Activated T-cell treated with anti-CD3 and anti-CD28 coated beads, Interleukin-2, amount 50 U/mL, for 1 hour (primary cell): Measurements from ENCODE around the gene AP5M1.
A peak's percentile ranks its signal among the peaks of the same experiment; 100 is the strongest.
"Not testable (repeated sequence)": the region's sequence is repeated elsewhere in the genome, so short reads cannot be mapped to it uniquely, and the experiment has no call there.

ENCODE experiments used
- DNase-seq: peaks from one replicate; pipeline ENCODE4 v3.0.0-alpha.2; 2020

Gene AP5M1, protein sequence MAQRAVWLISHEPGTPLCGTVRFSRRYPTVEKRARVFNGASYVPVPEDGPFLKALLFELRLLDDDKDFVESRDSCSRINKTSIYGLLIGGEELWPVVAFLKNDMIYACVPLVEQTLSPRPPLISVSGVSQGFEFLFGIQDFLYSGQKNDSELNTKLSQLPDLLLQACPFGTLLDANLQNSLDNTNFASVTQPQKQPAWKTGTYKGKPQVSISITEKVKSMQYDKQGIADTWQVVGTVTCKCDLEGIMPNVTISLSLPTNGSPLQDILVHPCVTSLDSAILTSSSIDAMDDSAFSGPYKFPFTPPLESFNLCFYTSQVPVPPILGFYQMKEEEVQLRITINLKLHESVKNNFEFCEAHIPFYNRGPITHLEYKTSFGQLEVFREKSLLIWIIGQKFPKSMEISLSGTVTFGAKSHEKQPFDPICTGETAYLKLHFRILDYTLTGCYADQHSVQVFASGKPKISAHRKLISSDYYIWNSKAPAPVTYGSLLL

DNA sequence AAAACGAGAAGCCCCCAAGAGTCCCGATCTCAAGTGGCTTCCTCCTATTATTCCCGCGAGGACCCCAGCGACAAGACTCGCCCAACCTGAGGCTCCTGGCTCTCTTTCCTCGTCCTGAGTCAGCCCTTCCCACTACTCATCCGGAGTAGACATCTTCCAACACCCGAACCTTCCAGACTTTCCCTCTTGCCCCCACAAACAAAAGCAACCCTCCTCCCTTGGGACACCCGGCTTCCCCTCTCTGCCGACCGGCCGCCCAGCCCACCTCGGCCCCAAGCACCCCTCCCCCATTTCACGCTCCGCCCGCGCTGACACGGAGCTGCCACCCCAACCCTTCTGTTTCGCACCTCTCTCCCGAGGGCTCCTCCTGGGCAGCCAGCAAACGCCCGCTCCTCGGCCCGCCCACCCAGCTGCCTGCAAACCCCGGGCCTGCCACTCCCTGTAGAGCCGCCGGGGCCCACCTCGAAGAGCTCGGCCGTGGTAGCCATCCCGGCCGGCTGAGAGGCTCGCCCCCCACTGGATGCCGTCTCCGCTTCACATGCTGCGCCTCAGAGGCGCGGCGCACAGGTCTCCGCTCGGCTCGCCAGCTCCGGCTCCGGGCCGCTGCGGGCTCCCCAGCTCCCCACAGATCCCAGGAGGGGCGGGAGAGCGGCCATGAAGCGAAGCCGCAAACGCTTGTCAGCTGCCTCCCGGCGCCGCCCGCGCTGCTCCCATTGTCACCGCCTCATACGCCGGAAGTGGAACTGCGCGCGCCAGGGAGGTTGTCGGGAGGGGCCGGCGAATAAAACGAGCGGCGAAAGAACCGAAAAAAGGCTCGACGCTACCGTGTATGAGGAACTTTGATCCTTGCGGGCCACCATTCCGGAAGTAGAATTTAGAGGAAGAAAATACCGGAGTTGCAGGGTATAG is at the start of gene AP5M1, which contains the start of gene EXOC5:
Gene AP5M1, plus strand, starts transcription at position 811 of the 909 bp plus-strand sequence. CDS start 344 bp downstream, outside the sequence.
Gene EXOC5, minus strand, starts transcription at position 745 of the 909 bp plus-strand sequence. Its CDS starts 257 bp downstream, at position 488.
- peak; percentile 90 for DNase-seq

DNA sequence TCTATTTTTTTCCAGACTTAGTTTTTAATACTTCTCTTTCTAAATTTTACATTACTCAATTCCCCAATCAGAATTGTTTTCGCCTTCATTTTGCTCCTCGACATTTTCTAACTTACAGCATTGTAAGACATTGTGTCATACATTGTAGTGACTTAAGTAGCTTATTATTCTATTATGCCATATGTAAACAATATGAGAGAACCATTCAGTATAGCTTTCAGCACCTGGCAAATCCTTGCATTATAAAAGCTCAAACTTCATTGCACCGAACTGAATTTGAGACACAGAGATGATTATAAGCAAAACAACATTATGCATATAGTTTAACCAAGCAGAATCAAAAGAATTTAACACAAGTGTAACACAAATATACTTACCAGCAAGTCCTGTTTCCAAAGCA is 46.8 kb upstream of the AP5M1 start:
- no peak for DNase-seq

DNA sequence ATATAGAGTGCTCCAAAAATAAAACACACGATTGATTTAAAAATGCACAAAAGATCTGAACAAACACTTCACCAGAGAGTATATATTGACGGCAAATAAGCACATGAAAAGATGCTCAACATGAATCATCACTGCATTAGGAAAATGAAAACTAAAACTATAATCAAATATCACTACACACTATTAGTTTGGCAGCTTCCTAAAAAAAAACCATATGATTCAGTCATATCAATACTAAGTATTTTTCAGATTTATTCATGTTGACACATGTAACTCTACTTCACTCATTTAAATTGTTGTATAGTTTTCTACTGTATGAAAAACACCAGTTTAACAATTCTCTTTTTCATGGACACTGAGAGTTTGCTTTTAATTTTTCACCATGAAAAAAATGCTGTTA is 41.7 kb upstream of the AP5M1 start:
- no peak for DNase-seq

DNA sequence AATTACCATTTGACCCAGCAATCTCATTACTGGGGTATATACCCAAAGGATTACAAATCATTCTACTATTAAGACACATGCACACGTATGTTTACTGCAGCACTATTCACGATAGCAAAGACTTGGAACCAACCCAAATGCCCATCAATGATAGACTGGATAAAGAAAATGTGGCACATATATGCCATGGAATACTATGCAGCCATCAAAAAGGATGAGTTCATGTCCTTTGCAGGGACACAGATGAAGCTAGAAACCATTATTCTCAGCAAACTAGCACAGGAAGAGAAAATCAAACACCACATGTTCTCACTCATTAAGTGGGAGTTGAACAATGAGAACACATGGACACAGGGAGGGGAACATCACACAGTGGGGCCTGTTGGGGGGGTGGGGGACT is 40.5 kb upstream of the AP5M1 start:
- DNase-seq: not testable (repeated sequence)

DNA sequence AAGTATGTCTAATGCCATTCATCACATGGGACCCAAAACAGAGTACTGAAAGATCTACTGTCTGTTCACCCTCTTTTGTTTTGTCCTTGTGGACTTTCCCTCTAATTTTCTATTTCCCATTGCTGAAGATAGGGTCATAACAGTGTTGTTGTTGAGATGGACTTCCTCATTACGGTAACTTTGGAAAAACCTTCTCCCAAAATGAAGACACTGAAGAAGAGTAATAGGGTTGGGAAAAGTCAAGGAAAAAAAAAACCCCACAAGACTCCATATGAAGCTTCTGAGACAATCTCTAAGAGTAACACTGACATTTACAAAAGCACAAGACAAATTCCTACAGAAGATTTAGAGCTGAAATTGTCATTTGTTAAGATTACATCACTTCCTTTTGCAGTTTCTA is 36.8 kb upstream of the AP5M1 start:
- no peak for DNase-seq

DNA sequence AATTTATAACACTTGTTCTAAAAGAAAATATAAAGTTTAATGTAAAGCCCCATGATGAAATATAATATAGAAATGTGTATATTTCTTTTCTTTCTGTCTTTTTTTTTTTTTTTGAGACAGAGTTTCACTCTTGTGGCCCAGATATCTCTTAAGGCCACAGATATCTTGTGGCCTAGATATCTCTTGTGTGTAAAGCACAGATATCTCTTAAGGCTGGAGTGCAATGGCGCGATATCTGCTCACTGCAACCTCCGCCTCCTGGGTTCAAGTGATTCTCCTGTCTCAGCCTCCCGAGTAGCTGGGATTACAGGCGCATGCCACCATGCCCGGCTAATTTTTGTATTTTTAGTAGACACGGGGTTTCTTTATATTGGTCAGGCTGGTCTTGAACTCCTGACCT is 28.7 kb upstream of the AP5M1 start:
- DNase-seq: not testable (repeated sequence)

DNA sequence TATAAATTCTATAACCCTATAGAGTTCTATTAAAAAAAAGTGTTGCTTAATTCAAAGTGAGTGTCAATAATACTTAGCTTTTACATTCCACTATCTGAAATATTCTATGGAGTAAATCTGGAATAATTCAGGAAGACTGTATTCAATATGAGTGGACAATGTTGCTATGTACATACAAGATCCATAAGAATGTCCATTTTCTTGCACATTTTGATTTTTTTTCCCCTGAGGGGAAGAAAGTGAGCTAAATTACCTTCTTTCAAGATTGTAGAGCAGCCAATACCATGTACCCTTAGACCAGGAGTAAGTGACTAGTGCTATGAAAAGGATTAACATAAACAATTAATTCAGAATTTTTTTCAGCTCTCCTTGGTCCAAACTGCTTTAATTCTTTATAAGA is 25.5 kb upstream of the AP5M1 start:
- no peak for DNase-seq

DNA sequence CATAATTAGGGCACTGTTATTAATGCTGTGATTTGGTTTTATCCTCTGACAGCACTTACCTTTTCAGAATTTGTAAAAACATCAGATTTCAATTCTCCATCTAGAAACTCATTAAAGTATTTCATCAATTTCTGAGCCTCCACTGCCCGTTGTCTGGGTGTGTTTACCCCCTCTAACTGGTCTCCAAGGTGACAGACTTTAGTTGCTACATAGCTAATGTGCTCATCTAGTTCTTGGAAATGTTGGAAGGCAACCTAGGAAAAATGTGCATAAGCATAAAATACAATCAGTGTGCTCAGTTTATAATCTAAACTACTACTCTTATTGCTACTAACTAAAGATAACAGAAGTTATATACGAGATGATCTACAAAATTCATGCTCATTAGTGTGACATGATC is 24.7 kb upstream of the AP5M1 start:
- no peak for DNase-seq

DNA sequence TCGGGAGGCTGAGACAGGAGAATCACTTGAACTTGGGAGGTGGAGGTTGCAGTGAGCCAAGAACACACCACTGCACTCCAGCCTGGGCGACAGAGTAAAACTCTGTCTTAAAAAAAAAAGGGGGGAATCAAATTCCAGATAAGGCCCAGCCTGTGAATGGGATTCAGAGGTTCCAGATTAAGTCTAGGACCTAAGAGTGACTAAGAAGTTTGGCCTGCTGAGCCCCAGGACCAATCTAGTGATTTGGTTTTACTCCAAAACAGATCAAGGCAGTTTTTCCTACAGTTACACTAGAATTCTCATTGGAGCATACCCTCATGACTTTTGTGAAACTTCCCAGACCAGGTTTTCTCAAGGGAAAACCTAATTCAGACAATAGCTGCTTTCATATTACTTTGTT is 22.8 kb upstream of the AP5M1 start:
- DNase-seq: no peak

DNA sequence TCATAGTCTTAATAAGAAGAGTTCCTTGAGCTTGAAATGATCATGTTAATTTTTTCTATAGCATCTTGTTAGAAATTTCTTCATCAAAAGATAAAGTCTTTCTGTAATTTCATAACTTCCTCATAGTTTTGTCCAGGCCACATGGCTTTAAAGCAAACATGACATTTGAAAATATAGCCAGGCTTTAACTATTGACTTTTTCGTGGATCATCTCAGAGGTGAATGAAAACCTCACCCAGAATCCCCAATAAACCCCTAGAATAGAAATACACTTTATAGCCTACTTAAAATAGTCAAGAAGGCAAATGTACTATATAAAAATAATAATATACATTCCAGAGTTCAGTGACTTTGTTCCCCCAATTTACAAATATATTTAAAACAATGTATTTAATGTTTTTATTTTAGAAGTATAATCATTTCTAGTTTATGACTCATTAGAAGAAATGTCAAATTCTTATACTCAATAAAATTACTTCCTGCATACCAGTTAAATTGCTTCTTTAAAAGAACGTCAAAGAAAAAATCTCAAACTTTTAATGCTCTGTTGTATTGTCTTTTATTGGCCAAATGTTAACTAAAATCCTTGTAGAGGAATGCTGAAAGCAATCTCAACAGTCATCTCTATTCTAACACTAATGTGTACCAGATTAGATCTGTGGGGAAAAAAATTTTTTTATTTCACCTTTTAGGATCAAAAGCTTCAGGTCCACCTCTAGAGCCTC is 21.7 kb upstream of the AP5M1 start:
- DNase-seq: no peak

DNA sequence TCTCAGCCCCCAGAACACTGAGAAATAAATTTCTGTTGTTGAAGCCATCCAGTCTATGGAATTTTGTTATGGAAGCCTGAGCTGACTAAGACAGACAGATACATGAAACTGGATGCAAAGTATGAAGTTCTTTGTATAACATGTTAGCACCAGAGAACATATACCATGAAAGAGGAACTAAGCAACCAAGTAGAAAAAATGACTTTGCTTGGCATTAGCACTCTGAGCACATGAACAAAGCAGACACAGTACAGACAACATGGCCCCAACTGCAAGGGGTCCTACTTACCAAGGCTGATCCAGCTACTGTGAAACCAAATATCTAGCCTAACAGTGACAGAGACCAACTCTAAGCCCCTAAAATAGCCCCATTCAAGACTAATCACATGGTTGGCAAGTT is 13.9 kb upstream of the AP5M1 start:
- DNase-seq: no peak

DNA sequence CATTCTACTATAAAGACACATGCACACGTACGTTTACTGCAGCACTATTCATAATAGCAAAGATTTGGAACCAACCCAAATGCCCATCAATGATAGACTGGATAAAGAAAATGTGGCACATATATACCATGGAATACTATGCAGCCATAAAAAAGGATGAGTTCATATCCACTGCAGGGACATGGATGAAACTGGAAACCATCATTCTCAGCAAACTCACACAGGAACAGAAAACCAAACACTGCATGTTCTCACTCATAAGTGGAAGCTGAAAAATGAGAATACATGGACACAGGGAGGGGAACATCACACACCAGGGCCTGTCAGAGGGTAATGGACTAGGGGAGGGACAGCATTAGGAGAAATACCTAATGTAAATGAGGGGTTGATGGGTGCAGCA is 10.6 kb upstream of the AP5M1 start:
- DNase-seq: not testable (repeated sequence)

DNA sequence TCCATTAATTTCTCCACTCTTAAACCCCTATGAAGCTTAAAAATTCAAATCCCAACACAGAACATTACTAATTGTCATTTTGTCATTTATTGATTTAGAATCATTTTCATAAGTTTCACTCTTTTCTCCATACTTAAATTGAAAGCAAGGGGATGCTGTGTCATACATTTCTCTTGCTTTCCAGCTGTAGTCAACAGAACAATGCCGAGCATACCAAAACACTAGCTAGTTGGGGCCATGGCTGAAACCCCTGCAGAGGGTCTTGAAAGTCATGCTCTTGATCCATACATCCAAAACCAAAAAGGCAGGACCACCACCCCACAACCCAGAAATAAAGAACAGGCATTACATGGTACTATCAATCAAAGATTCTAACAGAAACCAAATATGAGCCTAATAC is 9.1 kb upstream of the AP5M1 start:
- DNase-seq: no peak

DNA sequence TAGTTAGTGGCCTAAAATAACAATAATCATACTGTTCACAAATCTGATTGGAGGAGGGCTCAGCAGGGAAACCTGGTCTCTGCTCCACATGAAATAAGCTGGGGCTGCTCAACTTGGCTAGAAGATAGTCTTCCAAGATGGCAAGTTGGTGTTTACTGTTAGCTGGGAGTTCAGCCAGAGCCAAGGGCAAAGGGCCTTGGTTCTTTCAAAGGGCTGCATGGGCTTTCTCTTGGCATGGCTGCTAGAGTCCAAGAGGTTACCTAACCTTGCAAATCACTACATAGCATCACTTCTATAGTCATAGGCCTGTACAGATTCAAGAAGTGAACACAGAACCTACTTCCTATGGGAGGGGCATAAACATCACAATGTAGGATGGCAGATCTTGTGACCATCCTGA is 7.2 kb upstream of the AP5M1 start:
- no peak for DNase-seq

DNA sequence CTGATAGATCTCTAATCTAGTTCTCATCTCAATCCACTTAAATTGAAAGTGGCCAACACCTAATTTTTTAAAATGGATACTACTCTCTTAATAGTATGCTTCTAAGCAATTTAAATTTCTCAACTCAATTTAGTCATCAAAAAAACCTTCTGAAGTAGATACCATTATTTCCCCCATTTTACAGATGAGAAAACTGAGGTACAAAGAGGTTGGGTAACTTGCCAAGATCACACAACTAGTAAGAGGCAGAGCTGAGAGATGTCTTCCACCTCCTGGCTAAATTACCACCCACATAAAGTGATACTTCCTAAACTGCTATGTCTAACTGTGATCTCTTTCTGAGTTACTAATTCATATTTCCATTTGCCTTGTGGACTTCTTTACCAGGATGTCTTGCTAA is 6.7 kb upstream of the AP5M1 start:
- no peak for DNase-seq

DNA sequence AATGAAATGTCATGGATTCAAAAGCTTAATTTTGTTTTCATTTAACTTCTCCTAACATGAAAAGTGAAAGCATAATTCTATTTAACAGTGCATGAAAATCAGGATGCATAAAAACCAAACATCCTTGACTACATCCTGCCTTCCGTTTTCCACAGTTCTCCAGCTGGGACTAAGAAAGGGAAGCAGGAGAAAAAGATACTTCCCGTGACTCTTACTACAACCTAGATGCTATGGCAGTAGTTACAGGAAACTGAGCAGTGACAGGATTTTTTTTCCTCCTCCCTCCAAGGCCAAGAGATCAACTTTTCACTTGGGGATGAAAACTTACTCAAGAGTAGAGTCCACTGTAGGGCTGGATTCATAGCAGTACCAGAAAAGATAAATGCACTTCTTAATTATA is 2.7 kb upstream of the AP5M1 start:
- no peak for DNase-seq

DNA sequence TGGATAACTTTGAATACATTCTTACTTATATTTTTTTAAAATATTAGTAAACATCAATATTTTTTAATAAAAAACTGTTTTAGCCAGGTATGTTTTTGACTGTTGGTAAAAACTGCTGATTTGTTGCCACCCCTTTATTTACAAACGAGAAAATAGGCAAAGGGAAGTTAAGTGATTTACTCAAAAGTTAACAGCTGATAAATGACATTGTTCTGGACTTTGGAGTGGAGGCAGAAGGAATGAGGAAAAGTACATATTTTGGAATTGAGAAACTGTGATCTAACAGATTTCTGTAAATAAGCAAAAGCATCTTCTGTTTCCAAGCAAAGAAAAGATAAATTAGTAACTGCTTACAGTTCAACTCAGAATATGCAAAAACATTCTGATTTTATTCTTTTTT is 4.5 kb downstream of the AP5M1 start:
- no peak for DNase-seq

DNA sequence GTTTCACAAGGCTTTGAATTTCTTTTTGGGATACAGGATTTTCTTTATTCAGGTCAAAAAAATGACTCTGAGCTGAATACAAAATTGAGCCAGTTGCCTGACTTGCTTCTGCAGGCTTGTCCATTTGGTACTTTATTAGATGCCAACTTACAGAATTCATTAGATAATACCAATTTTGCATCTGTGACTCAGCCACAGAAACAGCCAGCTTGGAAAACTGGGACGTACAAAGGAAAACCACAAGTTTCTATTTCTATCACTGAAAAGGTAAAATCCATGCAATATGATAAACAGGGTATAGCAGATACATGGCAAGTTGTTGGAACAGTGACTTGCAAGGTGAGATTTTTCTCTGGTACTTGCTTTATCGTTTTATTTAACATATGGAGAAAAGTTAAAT is 5.8 kb downstream of the AP5M1 start:
- no peak for DNase-seq

DNA sequence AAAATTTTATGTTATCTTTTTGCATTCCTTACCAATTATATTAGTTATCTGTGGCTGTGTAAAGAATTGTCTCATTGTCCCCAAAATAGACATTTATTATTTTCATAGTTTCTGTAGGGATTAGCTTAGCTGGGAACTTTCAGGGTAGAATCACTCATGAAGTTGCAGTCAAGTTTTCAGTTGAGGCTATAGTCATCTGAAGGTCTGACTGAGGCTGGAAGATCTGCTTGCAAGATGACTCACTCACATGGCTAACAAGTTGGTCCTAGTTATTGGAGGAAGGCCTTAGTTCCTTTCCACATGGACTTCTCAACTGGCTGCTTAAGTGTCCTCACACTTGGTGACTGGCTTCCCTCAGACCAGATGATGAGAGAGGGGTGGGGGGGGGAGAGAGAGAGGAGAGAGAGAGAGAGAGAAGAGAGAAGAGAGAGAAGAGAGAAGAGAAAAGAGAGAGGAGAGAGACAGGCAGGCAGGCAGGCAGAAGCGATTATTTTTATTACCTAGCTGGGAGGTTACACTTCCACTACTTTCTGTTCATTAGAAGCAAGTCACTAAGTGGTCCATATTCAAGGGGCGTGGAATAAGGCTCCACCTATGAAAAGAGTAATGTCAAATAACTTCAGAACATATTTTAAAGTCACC is 6.4 kb downstream of the AP5M1 start:
- DNase-seq: no peak

DNA sequence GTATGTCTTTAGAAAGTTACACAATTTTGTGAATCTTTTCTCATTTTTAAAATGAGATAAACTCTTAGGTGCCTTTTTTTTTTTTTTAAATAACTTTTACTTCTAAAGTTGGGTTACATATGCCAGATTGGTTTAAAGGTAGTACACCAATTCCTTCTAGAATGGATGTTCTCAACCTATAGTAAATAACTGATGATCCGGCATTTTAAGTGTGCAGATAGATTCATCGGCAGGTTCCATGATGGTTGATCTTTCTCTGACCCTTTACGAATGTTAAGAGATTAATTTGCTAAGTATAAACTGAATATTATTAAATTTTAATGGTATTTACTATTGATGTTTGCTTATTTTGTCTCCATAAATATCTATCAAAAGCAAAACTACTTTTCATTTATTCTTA is 8.3 kb downstream of the AP5M1 start:
- no peak for DNase-seq

DNA sequence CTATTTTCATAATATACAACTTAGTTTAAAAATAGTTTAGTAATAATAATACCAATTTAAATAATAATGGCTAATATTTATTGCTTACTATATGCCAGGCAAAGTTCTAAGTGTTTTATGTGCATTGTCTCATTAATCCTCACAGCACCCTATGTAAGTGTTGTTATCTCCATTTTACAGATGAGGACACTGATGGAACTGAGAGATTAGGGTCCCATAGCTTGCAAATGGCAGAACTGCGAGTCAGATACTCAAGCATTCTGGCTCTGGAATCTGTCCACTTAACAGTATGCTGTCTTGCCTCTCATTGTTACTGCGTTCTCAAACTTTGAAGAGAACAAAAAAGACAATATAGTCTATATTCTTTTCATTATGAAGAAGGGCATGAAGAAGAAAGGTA is 19.0 kb downstream of the AP5M1 start:
- DNase-seq: no peak

DNA sequence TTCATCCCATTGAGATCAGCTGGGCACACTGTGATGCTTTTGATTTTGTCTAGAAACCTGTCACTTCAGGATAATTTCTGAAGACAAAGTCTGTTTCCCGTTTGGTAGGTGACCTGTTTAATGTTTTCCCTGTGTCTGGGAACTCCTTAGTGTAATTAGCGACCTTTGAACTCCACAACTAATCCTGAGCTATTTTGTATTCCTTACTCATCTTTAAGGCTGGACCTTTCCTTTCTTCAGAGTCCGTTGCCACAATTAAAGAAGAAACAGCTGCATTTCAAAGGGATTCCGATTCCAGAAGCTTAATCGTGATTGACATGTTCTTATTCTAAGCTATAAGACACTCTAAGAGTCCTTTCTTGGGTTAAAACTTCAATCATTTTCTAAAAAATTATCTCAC is 22.0 kb downstream of the AP5M1 start:
- no peak for DNase-seq
